Measurements from ENCODE around the gene PDLIM1. TPM values are rescaled to one million over a fixed set of nuclear protein-coding genes. Genes with fewer than 3 reads are reported as not detected.
A peak's percentile ranks its signal among the peaks of the same experiment; 100 is the strongest.

PDLIM1 gene
- total RNA-seq, 1 experiment from 2014 or later: 4.4 TPM

DNA sequence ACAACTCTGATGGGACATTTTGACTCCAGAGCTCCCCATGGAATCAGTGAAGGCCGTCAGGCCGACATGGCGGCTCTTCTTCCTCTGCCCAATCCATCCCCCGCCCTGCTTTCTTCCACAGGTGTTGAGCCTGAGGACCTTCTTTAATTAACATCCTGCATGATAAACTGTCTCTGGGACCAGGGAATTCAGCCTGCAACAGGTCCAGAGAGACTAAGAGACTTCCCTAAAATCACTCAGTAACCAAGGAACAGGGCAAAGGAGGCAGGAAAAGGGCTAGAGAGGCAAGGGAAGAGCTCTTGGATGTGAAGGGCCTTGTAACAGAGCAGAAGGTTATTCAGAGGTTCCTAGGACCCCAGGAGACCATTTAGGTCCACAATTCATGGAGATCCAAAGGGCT, 6.0 kb upstream of the PDLIM1 start:
- no peak for DNase-seq (ENCODE audit: low read depth, low spot score)
- in situ Hi-C loops (cut with HindIII; ENCODE audit: low pct_unique_long_range_greater_than_20kb, low sequenced_read_pairs): no loop called here

DNA sequence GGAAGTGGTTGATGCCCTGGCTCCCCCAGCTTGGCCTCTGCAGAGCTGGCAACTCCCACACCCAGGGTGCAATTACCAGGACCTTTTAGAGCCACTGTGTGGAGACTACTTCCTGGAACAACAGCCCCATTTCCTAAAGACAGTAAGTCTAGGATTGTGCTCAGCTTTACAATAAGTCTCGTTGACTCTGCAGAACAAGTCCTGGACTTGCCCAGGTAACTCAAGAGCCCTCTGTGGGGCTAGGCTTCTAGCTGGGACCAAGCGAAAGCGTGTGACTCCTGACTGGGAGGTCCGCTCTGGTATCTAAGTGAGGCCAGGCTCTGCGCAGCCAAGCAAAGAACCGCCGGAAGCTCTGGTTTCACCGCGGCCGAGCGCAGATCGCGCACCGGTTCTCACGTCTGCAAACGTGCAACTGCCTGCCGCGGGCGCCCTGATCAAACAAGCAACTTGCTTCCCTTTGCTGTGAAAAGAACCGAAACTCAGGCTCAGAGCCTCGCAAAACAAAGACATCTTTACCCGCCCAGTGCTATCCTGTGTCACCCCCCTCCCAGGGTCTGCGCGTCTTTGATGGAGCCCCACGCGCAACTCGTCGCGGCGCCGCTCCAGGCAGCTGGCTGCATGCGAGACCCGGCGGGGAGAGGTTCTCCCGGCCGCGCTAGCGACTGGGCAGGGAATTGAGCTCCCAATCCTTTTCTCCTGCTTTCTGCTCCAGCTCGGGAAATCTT, 4.4 kb upstream of the PDLIM1 start:
- no peak for DNase-seq (ENCODE audit: low read depth, low spot score)
- in situ Hi-C loops (cut with HindIII; ENCODE audit: low pct_unique_long_range_greater_than_20kb, low sequenced_read_pairs): no loop called here

- in situ Hi-C loops (cut with HindIII; ENCODE audit: low pct_unique_long_range_greater_than_20kb, low sequenced_read_pairs): no loop called here
- no peak for DNase-seq (ENCODE audit: low read depth, low spot score)
These were observed 2.8 kb upstream of the PDLIM1 start for GRCh38 chr10:95293631-95294030.

GRCh38 chr10:95291365-95292039, 699 bp upstream of the PDLIM1 start:
- in situ Hi-C loops (cut with HindIII; ENCODE audit: low pct_unique_long_range_greater_than_20kb, low sequenced_read_pairs): no loop called here
- DNase-seq (ENCODE audit: low read depth, low spot score): no peak

GRCh38 chr10:95289921-95290421, 832 bp downstream of the PDLIM1 start:
- no peak for DNase-seq (ENCODE audit: low read depth, low spot score)
- in situ Hi-C loops (cut with HindIII; ENCODE audit: low pct_unique_long_range_greater_than_20kb, low sequenced_read_pairs): no loop called here

GRCh38 chr10:95289003-95289920, 1.5 kb downstream of the PDLIM1 start:
- in situ Hi-C loops (cut with HindIII; ENCODE audit: low pct_unique_long_range_greater_than_20kb, low sequenced_read_pairs): no loop called here
- DNase-seq (ENCODE audit: low read depth, low spot score): peak; percentile 8

- in situ Hi-C loops (cut with HindIII; ENCODE audit: low pct_unique_long_range_greater_than_20kb, low sequenced_read_pairs): no loop called here
- no peak for DNase-seq (ENCODE audit: low read depth, low spot score)
These were observed 2.5 kb downstream of the PDLIM1 start for GRCh38 chr10:95288303-95288702.

DNA sequence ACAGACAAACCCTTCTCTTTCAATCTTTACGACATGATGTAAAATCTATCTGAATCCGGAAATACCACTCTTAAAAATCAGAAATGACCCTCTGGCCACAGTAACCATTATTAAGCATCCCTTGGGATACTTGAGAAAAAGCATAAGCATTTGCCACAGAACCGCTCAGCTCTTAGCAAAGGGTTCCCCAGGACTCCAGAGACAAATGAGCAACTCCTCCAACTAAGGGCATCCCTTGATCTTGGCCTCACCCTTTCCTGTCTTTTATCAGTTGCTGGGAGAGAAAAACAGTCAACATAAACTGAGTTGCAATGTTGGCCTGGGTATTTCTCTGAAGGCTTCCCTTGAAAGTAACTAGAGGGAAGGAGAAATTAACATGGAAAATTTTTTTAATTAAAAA, 3.5 kb downstream of the PDLIM1 start:
- DNase-seq (ENCODE audit: low read depth, low spot score): no peak
- in situ Hi-C loops (cut with HindIII; ENCODE audit: low pct_unique_long_range_greater_than_20kb, low sequenced_read_pairs): no loop called here

DNA sequence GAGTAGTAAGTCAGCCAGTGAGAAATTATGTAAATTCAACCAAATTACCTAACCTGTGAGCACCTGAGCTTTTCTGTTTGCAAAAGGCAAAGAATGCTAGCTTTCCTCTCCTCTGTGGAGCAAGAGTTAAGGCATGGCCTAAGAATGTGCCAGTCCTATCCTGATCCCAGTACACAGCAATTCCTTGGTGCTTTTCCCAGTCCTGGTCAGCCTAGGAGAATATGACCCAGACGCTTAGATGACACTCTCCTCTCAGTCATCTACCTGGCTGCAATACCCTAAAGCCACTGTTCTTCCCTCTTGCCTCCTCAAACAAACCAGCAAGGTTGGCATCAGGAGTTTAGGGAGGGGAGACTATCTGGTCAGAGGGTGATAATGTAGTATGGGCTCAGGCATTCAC, 4.1 kb downstream of the PDLIM1 start:
- in situ Hi-C loops (cut with HindIII; ENCODE audit: low pct_unique_long_range_greater_than_20kb, low sequenced_read_pairs): no loop called here

DNA sequence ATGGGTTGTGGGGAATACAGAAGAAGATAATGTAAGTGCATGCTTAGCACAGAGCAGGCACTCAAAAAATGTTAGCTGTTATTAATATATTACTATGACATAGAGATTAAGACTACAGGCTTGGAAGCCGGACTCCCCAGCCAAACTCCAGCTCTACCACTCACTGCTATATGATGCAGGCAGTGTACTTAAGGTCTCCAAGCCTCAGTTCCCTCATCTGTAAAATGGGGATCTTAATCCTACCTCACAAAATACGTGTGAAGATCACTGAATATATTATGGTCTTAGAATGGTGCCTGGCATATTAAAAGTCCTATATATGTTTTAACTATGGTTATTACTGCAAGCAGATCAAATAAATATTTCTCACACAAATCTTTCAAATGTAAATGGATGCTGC, 5.2 kb downstream of the PDLIM1 start:
- no peak for DNase-seq (ENCODE audit: low read depth, low spot score)
- in situ Hi-C loops (cut with HindIII; ENCODE audit: low pct_unique_long_range_greater_than_20kb, low sequenced_read_pairs): no loop called here

More for the DNA sequence above, 4.1 kb downstream of the PDLIM1 start:
- DNase-seq (ENCODE audit: low read depth, low spot score): no peak

DNA sequence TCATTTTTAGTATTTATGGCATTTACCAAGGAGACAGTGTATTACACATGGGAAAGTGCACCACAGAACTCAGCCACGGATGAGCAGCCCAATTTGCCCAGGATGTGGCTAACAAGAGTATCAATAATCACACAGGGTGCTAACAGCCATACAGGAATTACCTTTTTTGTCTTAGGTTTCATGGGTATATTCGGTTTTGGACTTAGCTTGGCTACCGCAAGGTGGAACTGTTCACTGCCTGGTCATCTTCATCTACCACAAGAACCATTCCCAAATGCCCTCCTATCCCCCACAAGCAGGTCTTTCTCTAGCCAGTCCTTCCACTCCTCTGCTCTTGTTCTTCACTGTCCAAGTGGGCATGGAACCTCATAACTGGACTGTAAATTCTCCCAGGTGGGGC, 6.0 kb downstream of the PDLIM1 start:
- in situ Hi-C loops (cut with HindIII; ENCODE audit: low pct_unique_long_range_greater_than_20kb, low sequenced_read_pairs): no loop called here
- DNase-seq (ENCODE audit: low read depth, low spot score): no peak

- no peak for DNase-seq (ENCODE audit: low read depth, low spot score)
- in situ Hi-C loops (cut with HindIII; ENCODE audit: low pct_unique_long_range_greater_than_20kb, low sequenced_read_pairs): no loop called here
These were observed 8.7 kb downstream of the PDLIM1 start for GRCh38 chr10:95282107-95282506.

GRCh38 chr10:95281206-95281605, 9.6 kb downstream of the PDLIM1 start:
- DNase-seq (ENCODE audit: low read depth, low spot score): no peak
- in situ Hi-C loops (cut with HindIII; ENCODE audit: low pct_unique_long_range_greater_than_20kb, low sequenced_read_pairs): no loop called here

DNA sequence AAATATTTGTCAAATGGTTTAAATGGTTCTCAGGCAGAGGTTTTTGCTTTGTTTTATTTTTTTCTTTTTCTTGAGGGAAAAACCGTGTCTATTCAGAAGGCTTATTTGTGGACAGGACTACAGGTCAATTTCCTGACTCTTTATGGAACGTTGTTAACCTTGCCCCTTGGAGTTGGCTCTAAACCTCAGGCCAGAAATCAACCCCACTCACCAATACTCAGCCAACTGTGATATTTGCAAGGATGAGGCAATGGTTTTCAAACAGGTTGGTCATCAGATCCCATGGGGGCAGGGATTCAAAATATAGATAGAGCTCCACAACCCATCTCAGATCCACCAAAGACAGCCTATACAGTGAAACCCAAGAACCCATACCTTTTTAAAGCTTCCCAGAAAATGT, 10.2 kb downstream of the PDLIM1 start:
- in situ Hi-C loops (cut with HindIII; ENCODE audit: low pct_unique_long_range_greater_than_20kb, low sequenced_read_pairs): no loop called here

DNA sequence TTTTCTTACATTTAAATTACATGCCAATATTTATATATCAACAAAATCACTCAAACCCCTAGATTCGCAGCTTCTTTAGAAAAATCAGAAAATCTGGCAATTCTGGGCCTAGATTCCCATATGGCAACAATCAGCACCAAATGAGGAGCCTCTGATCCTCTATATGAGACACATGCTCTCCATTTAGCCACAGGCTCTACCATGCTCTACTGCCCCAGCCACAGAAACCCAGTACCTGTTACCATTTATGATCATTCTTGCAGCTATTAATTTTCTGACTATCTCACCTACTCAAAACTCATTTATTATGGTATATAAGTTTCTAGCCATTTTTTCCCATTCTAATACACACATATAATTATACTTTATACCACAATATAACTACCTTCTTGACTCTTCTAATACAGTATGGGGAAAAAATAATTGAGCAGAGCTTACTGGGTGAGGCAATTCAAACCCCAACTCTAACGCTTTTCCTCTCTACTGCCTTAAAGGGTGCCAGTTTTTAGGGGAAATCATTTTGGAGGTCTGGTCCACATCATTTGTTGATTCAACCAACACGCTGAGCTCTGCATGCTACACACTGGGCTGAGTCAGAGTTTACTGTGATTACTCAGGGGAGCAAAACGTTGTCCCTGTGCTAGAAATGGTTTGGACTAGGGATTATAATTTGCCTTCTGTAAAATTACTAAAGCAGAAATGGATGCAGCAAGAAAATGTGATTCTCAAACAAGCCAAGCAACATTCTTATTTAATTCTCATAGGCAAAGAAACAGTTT, 11.6 kb downstream of the PDLIM1 start:
- no peak for DNase-seq (ENCODE audit: low read depth, low spot score)
- in situ Hi-C loops (cut with HindIII; ENCODE audit: low pct_unique_long_range_greater_than_20kb, low sequenced_read_pairs): no loop called here

More for the DNA sequence above, 10.2 kb downstream of the PDLIM1 start:
- no peak for DNase-seq (ENCODE audit: low read depth, low spot score)

DNA sequence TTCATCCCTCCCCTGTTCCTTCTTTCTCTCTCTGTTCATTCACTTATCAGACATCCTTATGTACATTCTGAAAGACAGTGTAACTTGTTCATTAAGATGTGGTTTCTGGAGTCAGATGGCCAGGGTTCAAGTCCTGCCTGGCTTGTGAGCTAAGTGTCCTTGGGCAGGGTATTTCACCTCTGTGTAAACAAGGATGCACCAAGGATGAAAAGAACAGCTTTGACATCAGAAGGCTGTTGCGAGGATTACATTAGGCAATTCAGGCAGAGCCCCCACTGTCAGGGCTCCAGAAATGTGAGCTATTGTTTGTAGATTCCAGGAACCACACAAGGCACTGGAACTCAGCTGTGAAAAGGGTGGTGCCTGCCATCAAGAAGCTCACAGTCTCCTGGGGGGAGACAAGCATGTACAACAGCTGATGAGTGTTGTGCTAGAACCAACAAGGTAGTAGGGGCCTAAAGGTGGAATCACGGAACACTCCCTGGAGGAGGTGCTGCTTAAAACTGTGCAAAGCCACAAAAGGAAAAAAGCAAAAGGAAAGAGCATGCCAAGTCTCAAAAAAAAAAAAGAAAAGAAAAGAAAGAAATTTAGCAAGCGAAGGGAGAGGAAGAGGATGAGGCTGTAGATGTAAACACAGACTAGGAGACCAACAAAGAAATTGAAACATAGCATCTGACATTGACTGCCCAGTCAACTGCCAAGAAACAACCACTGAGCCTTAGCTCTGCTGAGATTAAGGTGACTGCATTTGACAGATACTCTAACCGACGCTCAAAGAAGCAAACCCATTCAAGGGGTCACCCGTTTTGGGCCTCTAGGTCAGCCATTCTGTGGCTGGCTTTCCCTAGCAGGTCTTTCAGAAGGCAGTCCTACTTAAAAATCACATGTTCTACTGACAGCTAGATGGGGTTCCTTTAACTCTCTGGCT, 12.5 kb downstream of the PDLIM1 start:
- DNase-seq (ENCODE audit: low read depth, low spot score): no peak
- in situ Hi-C loops (cut with HindIII; ENCODE audit: low pct_unique_long_range_greater_than_20kb, low sequenced_read_pairs): no loop called here
